8988T (cell line): ENCODE measurements around the gene PRR33.

Experiments used
- DNase-seq: peaks from one replicate; pipeline ENCODE4 v3.0.0; 2011

The PRR33 gene

DNA sequence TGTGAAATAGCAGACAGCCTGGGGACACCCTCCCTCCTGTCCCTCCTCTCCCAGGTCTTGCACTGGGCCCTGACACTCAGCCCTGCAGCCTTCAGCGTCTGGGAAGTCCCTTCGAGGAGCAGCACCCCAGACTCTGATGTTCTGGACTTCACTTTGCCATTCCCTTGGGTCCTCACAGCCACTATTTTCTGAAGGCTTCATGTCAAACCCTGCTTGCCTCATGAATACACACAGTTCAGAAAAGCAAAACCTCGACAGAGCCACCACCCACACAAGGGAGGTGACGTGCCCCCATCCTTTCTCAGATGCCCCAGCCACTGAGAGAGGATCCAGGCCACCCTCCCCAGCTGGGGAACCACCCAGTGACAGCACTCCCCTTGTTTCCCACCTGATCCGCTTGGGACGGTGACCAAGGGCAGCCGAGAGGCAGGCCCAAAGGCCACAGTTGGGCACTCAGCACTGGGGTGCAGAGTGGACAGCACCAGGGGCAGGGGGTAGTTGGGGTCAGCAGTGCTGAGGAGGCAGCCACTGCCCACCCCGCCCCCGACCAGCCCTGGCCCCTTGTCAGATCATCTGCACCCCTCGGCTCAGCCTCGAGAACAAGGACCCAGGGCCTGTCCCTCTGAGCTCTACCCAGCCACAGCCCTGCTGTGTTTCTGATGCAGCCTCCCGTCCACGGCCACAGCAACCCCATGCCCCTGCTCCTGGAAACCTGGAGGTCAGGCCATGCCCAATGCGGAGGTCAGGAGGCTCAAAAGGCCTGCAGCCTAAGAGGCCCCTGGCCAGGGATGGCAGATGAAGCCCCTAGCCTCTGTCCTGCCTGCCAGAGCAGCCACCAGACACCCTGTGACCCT, 24.7 kb upstream of the PRR33 start:
- DNase-seq, result peak; percentile 28

DNA sequence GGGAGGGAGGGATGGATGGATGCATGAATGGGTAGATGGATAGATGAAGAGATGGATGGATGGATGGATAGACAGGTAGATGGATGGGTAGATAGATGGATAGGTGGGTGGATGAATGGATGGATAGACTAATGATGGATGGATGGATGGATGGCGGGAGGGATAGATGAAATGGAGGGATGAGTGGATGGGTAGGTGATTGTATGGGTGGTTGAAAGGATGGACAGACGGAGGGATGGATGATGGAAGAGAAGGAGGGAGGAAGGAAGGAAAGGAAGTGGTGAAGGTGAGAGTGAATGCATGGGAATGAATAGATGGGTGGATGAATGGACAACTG, 24.1 kb upstream of the PRR33 start:
- DNase-seq, result no peak

DNA sequence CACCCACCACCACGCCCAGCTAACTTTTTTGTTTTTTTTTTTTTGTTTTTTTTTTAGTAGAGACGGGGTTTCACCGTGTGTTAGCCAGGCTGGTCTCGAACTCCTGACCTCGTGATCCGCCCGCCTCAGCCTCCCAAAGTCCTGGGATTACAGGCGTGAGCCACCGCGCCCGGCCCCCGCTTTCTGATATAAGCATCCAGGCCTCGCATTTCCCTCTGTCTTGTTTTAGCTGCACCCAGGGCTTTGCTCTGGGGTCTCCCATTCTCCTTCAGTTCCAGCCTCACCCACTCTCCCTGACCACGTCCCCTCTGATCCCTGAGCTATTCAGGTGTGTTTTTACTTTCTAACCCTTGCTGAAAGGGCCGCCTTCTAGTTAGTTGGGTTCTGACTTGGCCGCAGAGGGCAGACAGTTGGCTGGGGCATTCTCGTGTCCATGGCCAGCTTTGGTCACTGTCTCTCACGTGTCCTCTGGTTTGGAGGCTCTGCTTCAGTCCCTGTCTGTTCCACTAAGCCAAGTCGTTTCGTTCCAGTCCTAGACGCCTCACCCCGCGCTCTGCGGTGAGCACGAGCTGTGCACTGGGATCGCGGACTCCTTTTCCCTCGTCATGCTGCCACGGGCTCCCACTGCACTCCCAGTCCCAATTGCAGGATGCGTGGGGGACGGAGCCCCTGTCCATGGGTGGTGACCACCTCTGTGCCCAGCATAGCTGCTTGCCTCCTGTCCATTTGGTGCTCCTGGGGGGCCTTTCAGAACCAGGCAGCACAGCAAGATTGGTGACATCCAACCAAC, 21.8 kb upstream of the PRR33 start:
- no peak for DNase-seq

DNA sequence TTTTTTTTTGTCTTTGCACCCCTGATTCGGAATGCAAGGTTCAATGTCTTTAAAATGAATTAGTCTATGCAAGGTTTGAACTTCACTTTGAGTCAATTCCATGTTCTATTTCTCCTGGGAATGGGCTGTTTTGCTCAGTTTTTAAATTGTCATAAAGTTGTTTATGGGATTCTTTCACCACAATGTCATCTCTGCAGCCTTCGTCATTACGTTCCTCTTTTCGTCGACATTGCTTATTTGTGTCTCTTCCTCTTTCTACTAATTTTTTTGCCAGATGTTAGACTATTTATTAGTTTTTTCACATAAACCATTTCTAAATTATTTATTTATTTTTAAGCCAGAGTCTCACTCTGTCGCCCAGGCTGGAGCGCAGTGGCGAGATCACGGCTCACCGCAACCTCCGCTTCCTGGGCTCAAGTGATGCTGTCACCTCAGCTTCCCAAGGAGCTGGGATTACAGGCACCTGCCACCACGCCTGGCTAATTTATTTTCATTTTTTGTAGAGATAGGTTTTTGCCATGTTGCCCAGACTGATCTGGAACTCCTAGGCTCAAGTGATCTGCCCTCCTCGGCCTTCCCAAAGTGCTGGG, 20.7 kb upstream of the PRR33 start:
- DNase-seq, result no peak

DNA sequence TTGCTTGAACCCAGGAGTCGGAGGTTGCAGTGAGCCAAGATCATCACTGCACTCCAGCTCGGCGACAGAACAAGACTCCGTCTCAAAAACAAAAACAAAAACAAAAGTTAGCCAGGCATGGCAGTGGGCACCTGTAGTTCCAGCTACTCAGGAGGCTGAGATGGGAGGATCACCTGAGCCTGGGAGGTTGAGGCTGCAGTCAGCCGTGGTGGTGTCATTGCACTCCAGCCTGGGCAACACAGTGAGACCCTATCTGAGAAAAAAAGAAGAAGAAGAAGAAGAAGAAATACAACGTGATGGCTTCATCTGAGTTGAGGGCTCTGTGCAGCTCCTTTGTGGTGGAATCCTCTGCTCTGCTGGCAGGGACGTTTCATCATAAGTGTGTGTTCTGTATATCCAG, 17.8 kb upstream of the PRR33 start:
- DNase-seq, result no peak

DNA sequence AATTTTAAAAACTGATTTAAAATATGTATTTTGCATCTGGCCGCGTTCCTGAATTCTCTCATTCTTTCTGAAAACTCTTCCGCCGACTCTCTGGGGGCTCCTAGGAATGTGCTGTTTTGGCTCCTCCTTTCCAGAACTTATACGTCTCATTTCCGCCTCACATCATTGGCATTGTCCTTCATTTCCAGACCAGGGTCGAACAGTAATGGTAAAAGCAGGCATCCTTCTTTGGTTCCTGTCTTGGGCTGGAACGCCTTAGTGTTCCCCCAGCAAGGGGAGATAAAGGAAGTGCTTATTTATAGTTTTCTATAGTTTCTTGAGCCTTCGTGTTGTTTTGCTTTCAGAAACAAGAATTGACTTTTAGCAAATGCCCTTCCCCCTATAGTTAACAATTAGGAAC, 16.9 kb upstream of the PRR33 start:
- no peak for DNase-seq

DNA sequence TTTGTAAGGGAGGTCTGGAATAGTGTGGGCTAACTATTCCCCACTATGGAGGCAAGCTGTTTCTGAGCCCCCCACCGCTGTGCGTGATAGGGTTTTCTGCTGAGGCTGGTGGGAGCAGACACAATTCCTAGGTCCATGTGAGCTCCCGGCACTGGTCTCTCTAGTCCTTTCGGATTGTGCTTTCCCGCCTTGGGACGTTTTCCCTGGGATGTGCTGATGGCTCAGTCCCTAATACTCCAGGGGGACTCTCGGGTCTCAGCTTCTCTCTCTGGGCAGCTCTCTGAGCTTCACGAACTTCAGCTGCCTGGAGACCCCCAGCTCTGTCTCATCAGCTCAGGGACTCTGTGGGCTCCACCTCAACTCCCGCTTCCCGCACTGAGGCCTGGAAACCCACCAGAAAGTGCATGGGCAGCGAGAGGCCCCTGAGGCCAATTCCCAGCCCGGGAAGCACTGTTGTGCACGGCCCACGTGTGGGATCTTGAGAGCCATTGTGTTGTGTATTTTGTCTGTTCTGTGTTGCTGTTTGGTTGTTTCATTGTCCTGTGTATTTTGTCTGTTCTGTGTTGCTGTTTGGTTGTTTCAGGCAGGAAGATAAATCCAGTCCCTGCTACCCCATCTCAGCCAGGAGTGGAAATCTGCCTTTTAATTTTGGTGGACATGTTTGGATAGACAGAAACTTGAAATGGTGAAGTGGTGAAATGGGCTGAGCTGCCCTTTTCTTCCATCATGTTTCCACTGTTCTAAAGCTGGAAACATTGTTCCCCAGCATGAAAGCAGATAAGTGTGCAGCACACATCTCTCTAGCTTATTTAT, 15.1 kb upstream of the PRR33 start:
- DNase-seq, result no peak

DNA sequence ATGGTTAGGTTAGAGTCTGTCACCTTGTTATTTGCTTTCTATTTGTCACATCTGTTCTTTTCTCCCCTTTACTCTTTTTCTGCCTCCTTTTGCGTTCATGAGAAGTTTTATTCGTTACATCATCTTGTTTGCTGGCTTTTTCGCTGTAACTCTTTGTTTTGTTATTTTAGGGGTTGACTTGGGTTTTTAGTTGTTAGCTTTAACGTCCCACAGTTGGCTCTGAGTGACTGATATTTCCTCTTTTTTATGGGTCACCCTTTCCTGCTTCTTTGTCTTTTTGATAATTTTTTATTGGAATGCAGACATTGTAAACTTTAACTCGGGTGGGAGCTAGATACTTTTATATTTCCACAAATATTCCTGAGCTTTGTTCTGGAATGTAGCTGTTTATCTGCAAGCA, 14.5 kb upstream of the PRR33 start:
- DNase-seq, result no peak

DNA sequence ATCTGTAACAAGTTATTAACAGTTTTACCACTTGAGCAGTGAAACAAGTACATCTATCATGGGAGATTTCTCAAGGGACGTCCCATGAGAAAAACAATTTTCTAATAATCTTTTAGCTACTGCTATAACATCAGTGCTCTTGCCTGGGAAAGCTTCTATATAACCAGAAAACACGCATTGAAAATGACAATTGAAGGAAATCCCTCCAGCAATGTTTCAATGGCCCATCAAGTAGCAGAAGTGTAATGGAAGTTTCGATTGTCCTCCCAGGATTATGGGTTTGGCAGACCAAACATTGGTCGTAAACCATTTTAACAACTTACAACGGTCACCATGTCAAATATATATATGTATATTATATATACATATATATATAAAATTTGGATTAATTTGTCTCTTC, 8.0 kb upstream of the PRR33 start:
- no peak for DNase-seq

DNA sequence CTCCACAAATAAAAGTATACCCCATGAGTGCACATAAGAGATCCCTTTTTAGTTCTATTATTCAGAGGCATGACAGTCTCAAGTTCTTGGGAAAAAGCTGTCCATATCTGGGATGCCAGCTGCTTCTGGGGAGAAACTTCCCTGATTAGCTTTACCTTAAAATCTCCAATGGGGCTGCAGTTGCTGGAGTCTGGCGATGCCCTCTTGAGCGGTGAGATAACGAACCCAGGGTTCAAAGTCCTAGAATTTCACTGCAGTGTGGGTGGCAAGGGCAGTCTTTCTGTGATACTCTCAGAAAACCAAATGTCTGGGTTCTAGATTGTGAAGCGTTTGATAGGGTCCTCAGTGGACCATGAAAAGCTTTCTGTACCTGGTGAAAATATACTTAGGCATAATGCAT, 7.4 kb upstream of the PRR33 start:
- no peak for DNase-seq

DNA sequence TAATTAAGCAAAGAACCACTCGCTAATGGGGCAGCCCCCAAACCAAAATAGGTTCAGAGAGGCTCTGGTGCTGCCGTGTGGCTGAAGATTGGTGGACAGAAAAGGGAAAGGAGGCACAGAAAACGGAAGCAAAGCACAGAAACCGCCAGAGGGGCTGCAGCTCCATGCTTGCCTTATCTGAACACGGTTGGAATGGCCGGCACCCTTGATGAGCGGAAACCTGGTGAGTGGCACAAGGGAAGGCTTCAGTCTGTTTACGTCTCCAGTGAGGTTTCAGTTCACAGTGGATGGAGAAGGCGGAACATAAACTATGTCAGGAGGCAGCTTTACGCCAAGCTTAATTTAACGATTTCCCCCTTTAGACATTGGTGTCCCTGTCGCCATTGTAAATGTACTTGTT, 5.2 kb upstream of the PRR33 start:
- no peak for DNase-seq

DNA sequence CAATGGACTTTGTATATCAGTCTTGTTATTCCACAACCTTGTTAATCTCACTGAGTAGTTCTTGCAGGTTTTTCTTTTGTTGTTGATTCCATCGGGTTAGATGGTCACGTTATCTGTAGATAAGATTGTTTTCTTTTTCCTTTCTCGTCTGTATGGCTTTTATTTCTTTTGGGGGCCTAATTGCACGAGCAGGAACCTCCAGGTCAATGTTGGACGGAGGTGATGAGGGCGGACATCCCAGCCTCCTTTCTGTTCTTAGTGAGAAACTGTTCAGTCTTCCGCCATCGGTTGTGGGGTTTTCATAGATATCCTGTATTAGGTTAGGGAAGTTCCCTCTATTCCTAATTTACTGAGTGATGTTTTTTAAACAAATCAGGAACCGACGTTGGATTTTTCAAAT, 4.8 kb upstream of the PRR33 start:
- no peak for DNase-seq

DNA sequence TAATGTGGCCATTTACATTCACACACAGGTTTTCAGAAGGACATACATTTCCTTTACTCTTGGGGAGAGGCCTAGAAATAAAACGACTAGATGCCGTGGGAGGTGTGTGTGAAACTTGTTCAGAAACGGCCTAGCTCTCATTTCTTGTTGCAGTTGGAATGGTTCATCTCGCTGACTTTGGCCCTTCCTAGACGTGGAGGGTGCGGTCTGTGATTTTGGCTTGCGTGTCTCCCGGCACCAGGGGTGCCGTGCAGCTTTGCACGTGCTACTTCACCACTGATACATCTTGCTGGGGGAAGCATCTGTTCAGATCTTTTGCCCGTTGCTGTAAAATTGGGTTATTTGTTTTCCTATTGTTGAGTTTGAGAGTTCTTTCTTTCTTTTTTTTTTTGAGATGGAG, 3.1 kb upstream of the PRR33 start:
- no peak for DNase-seq

DNA sequence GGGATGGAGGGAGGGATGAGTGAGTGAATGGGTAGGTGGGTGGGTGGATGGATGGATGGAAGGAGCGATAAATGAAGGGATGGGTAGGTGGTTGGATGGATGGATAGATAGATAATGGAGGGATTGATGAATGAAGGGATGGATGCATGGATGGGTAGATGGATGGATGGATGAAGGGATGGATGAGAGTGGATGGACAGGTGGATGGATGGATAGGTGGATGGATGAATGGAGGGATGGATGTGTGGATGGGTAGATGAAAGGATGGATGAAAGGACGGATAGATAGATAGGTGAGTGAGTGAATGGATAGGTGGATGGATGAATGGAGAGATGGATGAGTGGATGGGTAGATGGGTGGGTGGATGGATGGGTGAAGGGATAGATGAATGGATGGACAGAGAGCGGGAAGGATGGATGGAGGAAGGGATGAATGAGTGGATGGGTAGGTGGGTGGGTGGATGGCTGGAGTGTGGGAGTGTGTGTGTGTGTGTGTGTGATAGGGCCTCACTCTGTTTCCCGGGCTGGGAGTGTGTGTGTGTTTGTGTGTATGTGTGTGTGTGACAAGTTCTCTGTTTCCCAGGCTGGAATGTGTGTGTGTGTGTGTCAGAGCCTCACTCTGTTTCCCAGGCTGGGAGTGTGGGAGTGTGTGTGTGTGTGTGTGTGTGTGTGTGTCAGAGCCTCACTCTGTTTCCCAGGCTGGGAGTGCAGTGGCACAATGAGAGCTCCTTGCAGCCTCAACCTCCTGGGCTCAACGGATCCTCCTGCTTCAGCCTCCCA, 2.1 kb upstream of the PRR33 start:
- DNase-seq, result no peak

DNA sequence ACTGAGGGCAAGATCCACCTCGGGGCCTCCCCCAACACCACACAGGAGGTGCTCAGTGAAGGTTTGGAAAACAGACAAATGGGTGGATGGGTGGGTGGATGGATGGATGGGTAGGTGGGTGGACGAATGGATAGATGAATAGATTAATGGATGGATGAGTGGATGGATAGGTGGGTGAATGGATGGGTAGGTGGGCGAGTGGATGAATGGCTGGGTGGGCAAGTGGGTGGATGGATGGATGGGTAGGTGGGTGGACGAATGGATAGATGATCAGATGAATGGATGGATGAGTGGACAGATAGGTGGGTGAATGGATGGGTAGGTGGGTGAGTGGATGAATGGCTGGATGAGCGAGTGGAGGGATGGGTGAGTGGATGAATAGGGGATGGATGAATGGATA, 863 bp upstream of the PRR33 start:
- no peak for DNase-seq

DNA sequence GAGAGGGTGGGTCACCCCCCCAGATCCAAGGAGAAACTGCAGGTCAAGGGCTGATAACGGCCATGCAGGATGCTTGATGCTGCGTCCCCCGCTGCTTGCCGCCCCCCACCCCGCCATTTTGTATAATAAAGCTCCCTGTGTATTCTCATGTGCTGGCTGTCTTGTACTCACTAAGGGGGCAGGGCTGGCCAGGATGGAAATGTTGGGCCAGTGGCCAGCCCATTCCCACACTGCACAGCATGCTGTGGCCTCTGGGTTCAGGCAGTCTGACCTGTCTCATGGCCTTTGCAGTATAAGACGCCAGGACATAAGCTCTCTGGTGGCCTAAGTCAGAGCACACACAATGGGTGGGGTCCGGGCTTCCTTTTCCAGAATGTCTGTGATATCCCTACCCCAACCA, 421 bp upstream of the PRR33 start:
- no peak for DNase-seq

DNA sequence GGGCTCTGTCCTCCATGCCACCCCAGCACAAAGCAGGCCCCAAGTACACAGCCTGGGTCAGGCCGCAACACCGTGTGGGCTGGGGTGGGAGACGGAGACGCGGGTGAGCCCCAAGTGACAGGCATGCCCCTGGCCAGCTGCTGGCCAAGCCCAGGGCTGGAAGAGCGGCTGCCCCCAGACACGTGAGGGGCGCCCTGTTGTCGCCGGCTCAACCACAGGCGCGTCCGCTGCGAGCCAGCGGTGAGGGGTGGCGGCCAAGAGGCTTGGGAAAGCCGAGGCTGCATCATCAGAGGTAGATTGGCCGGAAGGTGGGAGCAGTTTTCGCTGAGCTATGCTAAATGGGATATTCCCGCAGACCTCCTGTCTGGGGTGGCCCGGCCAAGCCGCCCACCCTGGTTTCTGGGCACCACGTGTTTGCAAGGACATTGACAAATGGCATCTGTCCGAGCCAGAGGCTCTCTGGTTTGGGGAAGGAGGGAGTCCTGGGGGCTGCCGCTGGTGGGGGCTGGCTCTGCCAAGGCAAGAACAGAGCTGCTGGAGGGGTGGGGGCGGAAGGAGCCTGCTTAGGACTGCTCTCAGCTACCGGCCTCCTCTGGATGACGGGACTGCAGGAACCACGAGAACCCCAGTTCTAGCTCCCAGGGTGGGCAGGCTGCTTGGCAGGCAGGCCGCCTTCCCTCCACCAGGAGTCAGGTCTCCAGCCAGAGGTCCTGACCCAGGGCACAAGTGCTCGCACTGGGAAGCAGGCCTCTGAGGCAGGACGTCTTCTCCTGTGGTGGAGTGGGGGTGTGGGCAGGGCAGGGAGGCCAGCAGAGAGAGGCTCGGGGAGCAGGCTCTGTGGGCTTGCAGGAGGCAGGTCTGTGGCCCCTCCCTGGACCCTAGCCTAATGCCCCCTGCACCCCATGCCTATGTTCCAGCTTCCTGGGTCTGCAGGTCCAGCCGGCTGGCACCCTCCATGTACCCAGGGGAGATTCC, 552 bp downstream of the PRR33 start:
- peak; percentile 36 for DNase-seq

DNA sequence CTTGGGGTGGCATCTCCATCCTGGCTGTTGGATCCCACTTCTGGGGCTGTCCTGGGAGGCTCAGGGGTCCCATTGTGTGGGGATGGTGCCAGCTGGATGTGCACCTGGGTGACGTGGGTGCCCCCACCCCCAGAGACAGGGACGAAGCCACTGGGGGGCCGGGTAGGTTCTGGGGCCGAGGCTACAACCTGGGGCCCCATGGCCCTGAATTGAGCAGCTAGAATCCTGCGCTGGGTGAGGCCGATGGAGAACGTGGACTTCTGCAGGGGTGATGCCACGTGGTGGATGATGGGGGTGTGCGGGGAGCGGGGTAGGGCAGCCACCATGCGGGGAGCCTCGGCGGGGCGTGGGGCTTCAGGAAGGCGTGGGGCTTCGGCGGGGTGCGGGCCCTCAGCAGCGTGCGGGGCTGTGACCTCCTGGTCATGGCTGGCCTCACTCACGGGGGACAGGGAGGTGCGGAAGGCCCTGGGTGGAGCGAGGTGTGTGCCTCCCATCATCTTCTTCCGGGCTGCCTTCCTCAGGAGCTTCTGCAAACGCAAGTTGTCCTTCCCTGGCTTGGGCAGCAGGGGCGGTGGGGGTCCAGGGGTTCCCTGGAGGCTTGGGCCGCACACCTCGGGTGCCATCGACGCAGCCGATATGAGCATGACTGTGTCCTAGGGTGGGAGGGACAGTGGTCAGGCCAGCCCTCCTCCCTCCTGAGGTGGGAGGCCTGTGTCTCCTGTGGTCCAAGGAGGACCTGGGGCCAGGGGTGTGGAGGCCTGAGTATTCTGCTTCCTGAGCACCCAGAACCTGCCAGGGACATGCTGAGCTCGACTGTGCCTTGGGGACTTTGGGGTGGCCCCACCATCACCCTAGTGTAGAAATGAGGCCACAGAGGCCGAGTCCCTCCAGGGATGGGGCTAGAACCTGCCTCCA, 1.5 kb downstream of the PRR33 start:
- no peak for DNase-seq

DNA sequence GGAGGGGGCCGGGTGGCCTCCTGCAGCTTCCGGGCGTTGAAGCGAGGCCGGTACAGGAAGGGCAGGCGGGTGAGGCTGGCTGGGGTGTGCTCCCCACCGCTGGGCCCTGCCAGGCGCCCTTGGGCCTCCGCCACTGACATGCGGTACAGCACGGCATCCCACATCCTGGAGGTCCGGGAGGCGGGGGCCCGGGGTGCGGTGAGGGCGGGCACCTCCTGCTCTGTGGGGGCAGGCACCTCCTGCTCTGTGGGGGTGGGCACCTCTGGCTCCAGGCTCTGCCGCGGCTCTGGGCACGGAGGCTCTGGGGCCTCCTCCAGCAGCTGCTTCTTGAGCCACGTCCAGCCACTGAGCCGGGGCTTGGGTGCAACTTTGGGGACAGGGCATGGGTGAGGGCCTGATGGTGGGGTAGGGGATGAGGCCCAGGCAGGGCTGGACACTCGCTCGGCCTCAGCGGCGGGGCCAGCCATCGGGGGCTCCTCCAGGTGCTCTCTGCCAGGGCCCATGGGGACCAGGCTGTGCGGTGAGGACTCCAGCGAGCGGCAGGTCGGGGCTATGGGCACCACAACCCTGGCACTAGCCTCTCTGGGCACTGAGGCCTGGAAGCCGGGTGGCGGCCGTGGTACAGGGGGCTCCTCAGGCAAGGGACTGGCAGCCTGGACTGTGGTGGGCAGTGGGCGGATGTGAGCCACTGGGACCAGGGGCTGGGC, 2.3 kb downstream of the PRR33 start:
- no peak for DNase-seq
